ENCODE results near the gene TYSND1. TPM values are rescaled to one million over a fixed set of nuclear protein-coding genes. Genes with fewer than 3 reads are reported as not detected.

The TYSND1 gene
- total and polyA plus RNA-seq, 7 experiments from 2014 or later: 13.8 to 35.9 (median 21.0) TPM

- Mint-ChIP-seq H3K4me1 (peaks cover 18 to 64% (median 57%) of the 10 kb centered on the region in 7 donors), H3K4me3 (peak overlapping the region in 8 of 10 donors; percentile 20 to 96 (median 86)), H3K36me3 (peaks cover 0 to 24% (median 6%) of the 10 kb centered on the region in 5 donors), H3K9me3 (peaks cover 0 to 3% (median 0%) of the 10 kb centered on the region in 11 donors), H3K27ac (peak overlapping the region in 2 of 9 donors; percentile 92 to 98), H3K27me3 (no peaks in the 10 kb centered on the region)
- ATAC-seq (no peak), DNase-seq (no peak)
- ChIA-PET POLR2A (interaction anchor here (0.9 to 2.8 kb wide), 6 partner anchors 9 to 310 kb away, joined by 3 to 14 read pairs (median 6); partner anchors contain the start of genes EIF4EBP2, SAR1A and TYSND1), CTCF (interaction anchor here (0.6 to 5.3 kb wide), 8 partner anchors 12 to 377 kb away, joined by 3 to 40 read pairs (median 3); partner anchors contain the start of gene TYSND1)
- Histone ChIP-seq H3K4me3 (ENCODE audit: low read length) (peak overlapping the region; percentile 73), H3K27ac (ENCODE audit: low read depth, low read length) (peak overlapping the region; percentile 79), H3K36me3 (ENCODE audit: control insufficient read depth in 2 of 3, insufficient read depth in 3 of 3, low read length in 3 of 3) (peaks cover 0 to 9% (median 7%) of the 10 kb centered on the region in 3 experiments), H3K27me3 (ENCODE audit: control insufficient read depth in 2 of 2, insufficient read depth in 2 of 2, low read length in 2 of 2) (no peaks in the 10 kb centered on the region), H3K9me3 (ENCODE audit: control insufficient read depth in 2 of 3, low read length in 3 of 3) (no peaks in the 10 kb centered on the region), H3K4me1 (ENCODE audit: control insufficient read depth in 2 of 2, insufficient read depth in 2 of 2, low read length in 2 of 2) (peaks cover 17 to 29% of the 10 kb centered on the region in 2 donors)
- intact Hi-C loops (cut with micrococcal nuclease): loop anchor here in 1 of 2 donors (5.0 kb wide), 2 partner anchors 723 to 793 kb away; partner anchors contain the start of genes PCBD1 and SGPL1
Measured at GRCh38 chr10:70094250-70094649, 52.2 kb downstream of the TYSND1 start.

- Mint-ChIP-seq H3K4me1 (peaks cover 18 to 64% (median 57%) of the 10 kb centered on the region in 7 donors), H3K27me3 (no peaks in the 10 kb centered on the region), H3K4me3 (peak overlapping the region; percentile 70 to 96 (median 89)), H3K9me3 (peaks cover 0 to 3% (median 0%) of the 10 kb centered on the region in 11 donors), H3K27ac (peak overlapping the region; percentile 77 to 99 (median 93)), H3K36me3 (peaks cover 0 to 17% (median 6%) of the 10 kb centered on the region in 5 donors)
- Histone ChIP-seq H3K4me3 (ENCODE audit: low read length) (peak overlapping the region; percentile 73), H3K9me3 (ENCODE audit: control insufficient read depth in 2 of 3, low read length in 3 of 3) (no peaks in the 10 kb centered on the region), H3K4me1 (ENCODE audit: control insufficient read depth in 2 of 2, insufficient read depth in 2 of 2, low read length in 2 of 2) (peaks cover 17 to 29% of the 10 kb centered on the region in 2 donors), H3K27ac (ENCODE audit: low read depth, low read length) (peak overlapping the region; percentile 79), H3K36me3 (ENCODE audit: control insufficient read depth in 2 of 3, insufficient read depth in 3 of 3, low read length in 3 of 3) (peaks cover 0 to 7% (median under 1%) of the 10 kb centered on the region in 3 experiments), H3K27me3 (ENCODE audit: control insufficient read depth in 2 of 2, insufficient read depth in 2 of 2, low read length in 2 of 2) (no peaks in the 10 kb centered on the region)
- intact Hi-C loops (cut with micrococcal nuclease): loop anchor here in 1 of 2 donors (1.0 to 5.0 kb wide), 5 partner anchors 11 to 794 kb away; partner anchors contain the start of genes EIF4EBP2, PCBD1, PPA1 and SGPL1
- DNase-seq (peak in 7 of 9 donors; percentile 28 to 52 (median 42)), ATAC-seq (peak; percentile 75)
- POLR2A ChIA-PET: interaction anchor here (0.6 to 2.8 kb wide), 14 partner anchors 8 to 1771 kb away, joined by 3 to 44 read pairs (median 4); partner anchors contain the start of genes EIF4EBP2, SAR1A and TYSND1
- CTCF ChIA-PET: interaction anchor here (0.7 to 5.3 kb wide), 7 partner anchors 15 to 309 kb away, joined by 3 to 40 read pairs (median 4); partner anchors contain the start of gene TYSND1
Measured at GRCh38 chr10:70093335-70093944, 53.1 kb downstream of the TYSND1 start.

- Histone ChIP-seq H3K36me3 (ENCODE audit: control insufficient read depth in 2 of 3, insufficient read depth in 3 of 3, low read length in 3 of 3) (peaks cover 0 to 7% (median 0%) of the 10 kb centered on the region in 3 experiments), H3K4me1 (ENCODE audit: control insufficient read depth in 2 of 2, insufficient read depth in 2 of 2, low read length in 2 of 2) (peaks cover 17 to 29% of the 10 kb centered on the region in 2 donors), H3K9me3 (ENCODE audit: control insufficient read depth in 2 of 3, low read length in 3 of 3) (no peaks in the 10 kb centered on the region), H3K4me3 (ENCODE audit: low read length) (peak overlapping the region; percentile 73), H3K27me3 (ENCODE audit: control insufficient read depth in 2 of 2, insufficient read depth in 2 of 2, low read length in 2 of 2) (no peaks in the 10 kb centered on the region), H3K27ac (ENCODE audit: low read depth, low read length) (peak overlapping the region; percentile 79)
- H3K9me3 Mint-ChIP-seq: peaks cover 0 to 3% (median 0%) of the 10 kb centered on the region in 11 donors
- intact Hi-C loops (cut with micrococcal nuclease): loop anchor here (1.0 to 5.0 kb wide), 6 partner anchors 8 to 795 kb away; partner anchors contain the start of genes TYSND1 (in 2 of the 2), PCBD1 (in 1 of the 2), PPA1 (in 1 of the 2) and SAR1A (in 1 of the 2)
- peak overlapping the region; percentile 77 to 99 (median 93) for H3K27ac Mint-ChIP-seq
- DNase-seq (peak in 1 of 9 donors; percentile 9), ATAC-seq (peak; percentile 49)
- peaks cover 18 to 60% (median 52%) of the 10 kb centered on the region in 7 donors for H3K4me1 Mint-ChIP-seq
- H3K4me3 Mint-ChIP-seq: peak overlapping the region; percentile 70 to 96 (median 89)
- H3K27me3 Mint-ChIP-seq: no peaks in the 10 kb centered on the region
- peaks cover 0 to 13% (median 6%) of the 10 kb centered on the region in 5 donors for H3K36me3 Mint-ChIP-seq
- POLR2A ChIA-PET: interaction anchor here (0.6 to 2.8 kb wide), 12 partner anchors 11 to 955 kb away, joined by 3 to 44 read pairs (median 4); partner anchors contain the start of genes SAR1A and TYSND1
- CTCF ChIA-PET: interaction anchor here (1.3 to 5.3 kb wide), 5 partner anchors 24 to 310 kb away, joined by 3 to 40 read pairs (median 4); partner anchors contain the start of gene TYSND1
Measured at GRCh38 chr10:70092389-70092718, 54.1 kb downstream of the TYSND1 start.

- Histone ChIP-seq H3K27me3 (ENCODE audit: control insufficient read depth in 2 of 2, insufficient read depth in 2 of 2, low read length in 2 of 2) (no peaks in the 10 kb centered on the region), H3K4me1 (ENCODE audit: control insufficient read depth in 2 of 2, insufficient read depth in 2 of 2, low read length in 2 of 2) (peaks cover 17 to 29% of the 10 kb centered on the region in 2 donors), H3K27ac (ENCODE audit: low read depth, low read length) (no peak overlapping the region), H3K36me3 (ENCODE audit: control insufficient read depth in 2 of 3, insufficient read depth in 3 of 3, low read length in 3 of 3) (no peaks in the 10 kb centered on the region), H3K9me3 (ENCODE audit: control insufficient read depth in 2 of 3, low read length in 3 of 3) (no peaks in the 10 kb centered on the region), H3K4me3 (ENCODE audit: low read length) (no peak overlapping the region)
- POLR2A ChIA-PET: interaction anchor here (1.1 kb wide), 1 partner anchor 80 kb away, joined by 4 read pairs; the partner anchor contains the start of gene SAR1A
- Mint-ChIP-seq H3K27ac (peak overlapping the region in 8 of 9 donors; percentile 37 to 99 (median 84)), H3K27me3 (peaks cover 0 to 4% (median 0%) of the 10 kb centered on the region in 5 donors), H3K9me3 (no peaks in the 10 kb centered on the region), H3K36me3 (peaks cover 0 to 10% (median 6%) of the 10 kb centered on the region in 5 donors), H3K4me3 (no peak overlapping the region), H3K4me1 (peaks cover 15 to 53% (median 46%) of the 10 kb centered on the region in 7 donors)
- ATAC-seq: no peak
- CTCF ChIA-PET: interaction anchor here (1.0 kb wide), 1 partner anchor 102 kb away, joined by 3 read pairs; no protein-coding TSS in a partner anchor
- no peak for DNase-seq
- intact Hi-C loops (cut with micrococcal nuclease): loop anchor here in 1 of 2 donors (5.0 kb wide), 2 partner anchors 726 to 796 kb away; partner anchors contain the start of genes PCBD1 and SGPL1
Measured at GRCh38 chr10:70090951-70091350, 55.5 kb downstream of the TYSND1 start.

GRCh38 chr10:70090013-70090412 is 56.5 kb downstream of the TYSND1 start:
- no peak for ATAC-seq

GRCh38 chr10:70088308-70088698 is 58.2 kb downstream of the TYSND1 start:
- Histone ChIP-seq H3K27me3 (ENCODE audit: control insufficient read depth in 2 of 2, insufficient read depth in 2 of 2, low read length in 2 of 2) (no peaks in the 10 kb centered on the region), H3K9me3 (ENCODE audit: control insufficient read depth in 2 of 3, low read length in 3 of 3) (no peaks in the 10 kb centered on the region), H3K4me1 (ENCODE audit: control insufficient read depth in 2 of 2, insufficient read depth in 2 of 2, low read length in 2 of 2) (peaks cover 5 to 16% of the 10 kb centered on the region in 2 donors), H3K36me3 (ENCODE audit: control insufficient read depth in 2 of 3, insufficient read depth in 3 of 3, low read length in 3 of 3) (no peaks in the 10 kb centered on the region), H3K27ac (ENCODE audit: low read depth, low read length) (no peak overlapping the region), H3K4me3 (ENCODE audit: low read length) (no peak overlapping the region)
- ChIA-PET CTCF (no interaction called here), POLR2A (no interaction called here)
- no peak for ATAC-seq
- no peak for DNase-seq
- peaks cover 0 to 5% (median 0%) of the 10 kb centered on the region in 5 donors for H3K36me3 Mint-ChIP-seq
- H3K4me3 Mint-ChIP-seq: no peak overlapping the region
- intact Hi-C loops (cut with micrococcal nuclease): no loop called here
- H3K27ac Mint-ChIP-seq: no peak overlapping the region
- H3K27me3 Mint-ChIP-seq: peaks cover 0 to 9% (median 0%) of the 10 kb centered on the region in 5 donors
- H3K4me1 Mint-ChIP-seq: peaks cover 9 to 30% (median 24%) of the 10 kb centered on the region in 7 donors
- H3K9me3 Mint-ChIP-seq: no peaks in the 10 kb centered on the region

More at GRCh38 chr10:70090013-70090412, 56.5 kb downstream of the TYSND1 start:
- DNase-seq: no peak
- Mint-ChIP-seq H3K27ac (peak overlapping the region in 7 of 9 donors; percentile 37 to 99 (median 67)), H3K9me3 (no peaks in the 10 kb centered on the region), H3K4me1 (peaks cover 14 to 47% (median 41%) of the 10 kb centered on the region in 7 donors), H3K36me3 (peaks cover 0 to 6% (median 4%) of the 10 kb centered on the region in 5 donors), H3K4me3 (no peak overlapping the region), H3K27me3 (peaks cover 0 to 6% (median 0%) of the 10 kb centered on the region in 5 donors)
- CTCF ChIA-PET: interaction anchor here (0.6 to 1.2 kb wide), 4 partner anchors 56 to 391 kb away, joined by 3 to 5 read pairs (median 4); partner anchors contain the start of gene TYSND1
- Histone ChIP-seq H3K4me1 (ENCODE audit: control insufficient read depth in 2 of 2, insufficient read depth in 2 of 2, low read length in 2 of 2) (peaks cover 17 to 29% of the 10 kb centered on the region in 2 donors), H3K36me3 (ENCODE audit: control insufficient read depth in 2 of 3, insufficient read depth in 3 of 3, low read length in 3 of 3) (no peaks in the 10 kb centered on the region), H3K4me3 (ENCODE audit: low read length) (no peak overlapping the region), H3K27ac (ENCODE audit: low read depth, low read length) (no peak overlapping the region), H3K27me3 (ENCODE audit: control insufficient read depth in 2 of 2, insufficient read depth in 2 of 2, low read length in 2 of 2) (no peaks in the 10 kb centered on the region), H3K9me3 (ENCODE audit: control insufficient read depth in 2 of 3, low read length in 3 of 3) (no peaks in the 10 kb centered on the region)
- intact Hi-C loops (cut with micrococcal nuclease): loop anchor here in 1 of 2 donors (5.0 kb wide), 2 partner anchors 727 to 797 kb away; partner anchors contain the start of genes PCBD1 and SGPL1
- POLR2A ChIA-PET: interaction anchor here (0.7 kb wide), 1 partner anchor 142 kb away, joined by 3 read pairs; no protein-coding TSS in a partner anchor
